ENCODE results near the gene CDK19. TPM values are rescaled to one million over a fixed set of nuclear protein-coding genes. Genes with fewer than 3 reads are reported as not detected.
"Not testable (repeated sequence)": the region's sequence is repeated elsewhere in the genome, so short reads cannot be mapped to it uniquely, and the experiment has no call there.

CDK19 gene
- polyA plus RNA-seq, 1 donor from 2014 or later = 40.7 TPM

DNA sequence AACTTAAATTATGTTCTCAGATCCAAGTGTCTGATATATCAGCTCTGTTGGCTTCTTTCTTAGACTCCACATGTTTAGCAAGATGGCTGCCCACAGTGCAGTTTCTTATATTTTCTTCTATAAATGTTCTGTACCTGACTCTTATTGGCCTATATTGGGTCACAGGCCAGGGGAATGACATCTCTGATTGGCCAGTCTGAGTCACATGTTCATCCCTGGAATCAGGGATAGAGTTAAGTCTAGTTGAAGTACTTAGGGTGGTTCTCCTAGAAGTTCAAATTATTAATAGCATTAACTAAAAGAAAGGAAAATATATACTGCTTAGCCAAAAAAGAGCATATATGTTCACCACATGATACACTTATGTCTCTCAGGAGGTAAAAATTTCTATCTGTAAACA lies 233.6 kb downstream of the CDK19 start:
- Histone ChIP-seq H3K9me3 (ENCODE audit: low read length) (no peaks in the 10 kb centered on the region), H3K4me3 (ENCODE audit: low read length) (no peak overlapping the region), H3K9me2 (ENCODE audit: insufficient read depth, low read length) (no peaks in the 10 kb centered on the region), H3K27me3 (ENCODE audit: insufficient read depth, low read depth, low read length) (no peaks in the 10 kb centered on the region), H3K27ac (ENCODE audit: low read length) (no peak overlapping the region), H3K79me2 (replicated peaks; ENCODE audit: insufficient read depth, low read length) (no peaks in the 10 kb centered on the region), H3F3A (ENCODE audit: insufficient read depth, low read length, poor library complexity, severe bottlenecking) (no peaks in the 10 kb centered on the region), H4K20me1 (ENCODE audit: insufficient read depth) (no peaks in the 10 kb centered on the region), H3K36me3 (ENCODE audit: insufficient read depth, low read length) (no peaks in the 10 kb centered on the region), H3K4me2 (ENCODE audit: low read length) (no peak overlapping the region), H2AFZ (ENCODE audit: low read depth, low read length) (no peak overlapping the region), H3K9ac (ENCODE audit: low read length) (no peak overlapping the region)
- TF ChIP-seq, protein P1, sequence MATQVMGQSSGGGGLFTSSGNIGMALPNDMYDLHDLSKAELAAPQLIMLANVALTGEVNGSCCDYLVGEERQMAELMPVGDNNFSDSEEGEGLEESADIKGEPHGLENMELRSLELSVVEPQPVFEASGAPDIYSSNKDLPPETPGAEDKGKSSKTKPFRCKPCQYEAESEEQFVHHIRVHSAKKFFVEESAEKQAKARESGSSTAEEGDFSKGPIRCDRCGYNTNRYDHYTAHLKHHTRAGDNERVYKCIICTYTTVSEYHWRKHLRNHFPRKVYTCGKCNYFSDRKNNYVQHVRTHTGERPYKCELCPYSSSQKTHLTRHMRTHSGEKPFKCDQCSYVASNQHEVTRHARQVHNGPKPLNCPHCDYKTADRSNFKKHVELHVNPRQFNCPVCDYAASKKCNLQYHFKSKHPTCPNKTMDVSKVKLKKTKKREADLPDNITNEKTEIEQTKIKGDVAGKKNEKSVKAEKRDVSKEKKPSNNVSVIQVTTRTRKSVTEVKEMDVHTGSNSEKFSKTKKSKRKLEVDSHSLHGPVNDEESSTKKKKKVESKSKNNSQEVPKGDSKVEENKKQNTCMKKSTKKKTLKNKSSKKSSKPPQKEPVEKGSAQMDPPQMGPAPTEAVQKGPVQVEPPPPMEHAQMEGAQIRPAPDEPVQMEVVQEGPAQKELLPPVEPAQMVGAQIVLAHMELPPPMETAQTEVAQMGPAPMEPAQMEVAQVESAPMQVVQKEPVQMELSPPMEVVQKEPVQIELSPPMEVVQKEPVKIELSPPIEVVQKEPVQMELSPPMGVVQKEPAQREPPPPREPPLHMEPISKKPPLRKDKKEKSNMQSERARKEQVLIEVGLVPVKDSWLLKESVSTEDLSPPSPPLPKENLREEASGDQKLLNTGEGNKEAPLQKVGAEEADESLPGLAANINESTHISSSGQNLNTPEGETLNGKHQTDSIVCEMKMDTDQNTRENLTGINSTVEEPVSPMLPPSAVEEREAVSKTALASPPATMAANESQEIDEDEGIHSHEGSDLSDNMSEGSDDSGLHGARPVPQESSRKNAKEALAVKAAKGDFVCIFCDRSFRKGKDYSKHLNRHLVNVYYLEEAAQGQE (IDR thresholded peaks at IDR 0.05; ENCODE audit: borderline replicate concordance) = no peak
- no peak for TF ChIP-seq POLR2AphosphoS5 (IDR thresholded peaks at IDR 0.05)
- no peak for TF ChIP-seq EZH2 (IDR thresholded peaks at IDR 0.05; ENCODE audit: borderline replicate concordance, insufficient read depth, low read length, poor library complexity, severe bottlenecking)
- no peak for TF ChIP-seq EP300 (conservative IDR thresholded peaks at IDR 0.05; ENCODE audit: poor library complexity, severe bottlenecking)
- TF ChIP-seq MXI1 (conservative IDR thresholded peaks at IDR 0.05; ENCODE audit: poor library complexity, severe bottlenecking) = no peak
- TF ChIP-seq TAF1 (IDR thresholded peaks at IDR 0.05; ENCODE audit: low read depth) = no peak
- TF ChIP-seq, protein P2, sequence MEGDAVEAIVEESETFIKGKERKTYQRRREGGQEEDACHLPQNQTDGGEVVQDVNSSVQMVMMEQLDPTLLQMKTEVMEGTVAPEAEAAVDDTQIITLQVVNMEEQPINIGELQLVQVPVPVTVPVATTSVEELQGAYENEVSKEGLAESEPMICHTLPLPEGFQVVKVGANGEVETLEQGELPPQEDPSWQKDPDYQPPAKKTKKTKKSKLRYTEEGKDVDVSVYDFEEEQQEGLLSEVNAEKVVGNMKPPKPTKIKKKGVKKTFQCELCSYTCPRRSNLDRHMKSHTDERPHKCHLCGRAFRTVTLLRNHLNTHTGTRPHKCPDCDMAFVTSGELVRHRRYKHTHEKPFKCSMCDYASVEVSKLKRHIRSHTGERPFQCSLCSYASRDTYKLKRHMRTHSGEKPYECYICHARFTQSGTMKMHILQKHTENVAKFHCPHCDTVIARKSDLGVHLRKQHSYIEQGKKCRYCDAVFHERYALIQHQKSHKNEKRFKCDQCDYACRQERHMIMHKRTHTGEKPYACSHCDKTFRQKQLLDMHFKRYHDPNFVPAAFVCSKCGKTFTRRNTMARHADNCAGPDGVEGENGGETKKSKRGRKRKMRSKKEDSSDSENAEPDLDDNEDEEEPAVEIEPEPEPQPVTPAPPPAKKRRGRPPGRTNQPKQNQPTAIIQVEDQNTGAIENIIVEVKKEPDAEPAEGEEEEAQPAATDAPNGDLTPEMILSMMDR (IDR thresholded peaks at IDR 0.05; ENCODE audit: poor library complexity, severe bottlenecking) = no peak
- no peak for TF ChIP-seq RAD21 (conservative IDR thresholded peaks at IDR 0.05)

DNA sequence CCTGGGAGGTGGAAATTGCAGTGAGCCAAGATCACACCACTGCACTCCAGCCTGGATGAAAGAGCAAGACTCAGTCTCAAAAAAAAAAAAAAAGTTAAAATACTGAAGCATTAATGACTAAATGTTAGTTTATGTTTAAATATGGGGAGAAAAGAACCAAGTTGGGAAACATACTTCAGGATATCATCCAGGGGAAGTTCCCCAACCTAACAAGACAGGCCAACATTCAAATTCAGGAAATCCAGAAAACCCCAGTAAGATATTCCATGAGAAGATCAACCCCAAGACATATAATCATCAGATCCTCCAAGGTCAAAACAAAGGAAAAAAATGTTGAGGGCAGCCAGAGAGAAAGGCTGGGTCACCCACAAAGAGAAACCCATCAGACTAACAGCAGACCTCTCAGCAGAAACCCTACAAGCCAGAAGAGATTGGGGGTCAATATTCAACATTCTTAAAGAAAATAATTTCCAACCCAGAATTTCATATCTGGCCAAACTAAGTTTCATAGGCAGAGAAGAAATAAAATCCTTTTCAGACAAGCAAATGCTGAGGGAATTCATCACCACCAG lies 237.6 kb downstream of the CDK19 start:
- H3K79me2 ChIP-seq (replicated peaks; ENCODE audit: insufficient read depth, low read length); H2AFZ ChIP-seq (ENCODE audit: low read depth, low read length); H3K27ac ChIP-seq (ENCODE audit: low read length); H4K20me1 ChIP-seq (ENCODE audit: insufficient read depth); H3K4me3 ChIP-seq (ENCODE audit: low read length); H3F3A ChIP-seq (ENCODE audit: insufficient read depth, low read length, poor library complexity, severe bottlenecking); H3K9me2 ChIP-seq (ENCODE audit: insufficient read depth, low read length); H3K9ac ChIP-seq (ENCODE audit: low read length); H3K9me3 ChIP-seq (ENCODE audit: low read length); H3K4me2 ChIP-seq (ENCODE audit: low read length); H3K27me3 ChIP-seq (ENCODE audit: insufficient read depth, low read depth, low read length); H3K36me3 ChIP-seq (ENCODE audit: insufficient read depth, low read length): not testable (repeated sequence)

DNA sequence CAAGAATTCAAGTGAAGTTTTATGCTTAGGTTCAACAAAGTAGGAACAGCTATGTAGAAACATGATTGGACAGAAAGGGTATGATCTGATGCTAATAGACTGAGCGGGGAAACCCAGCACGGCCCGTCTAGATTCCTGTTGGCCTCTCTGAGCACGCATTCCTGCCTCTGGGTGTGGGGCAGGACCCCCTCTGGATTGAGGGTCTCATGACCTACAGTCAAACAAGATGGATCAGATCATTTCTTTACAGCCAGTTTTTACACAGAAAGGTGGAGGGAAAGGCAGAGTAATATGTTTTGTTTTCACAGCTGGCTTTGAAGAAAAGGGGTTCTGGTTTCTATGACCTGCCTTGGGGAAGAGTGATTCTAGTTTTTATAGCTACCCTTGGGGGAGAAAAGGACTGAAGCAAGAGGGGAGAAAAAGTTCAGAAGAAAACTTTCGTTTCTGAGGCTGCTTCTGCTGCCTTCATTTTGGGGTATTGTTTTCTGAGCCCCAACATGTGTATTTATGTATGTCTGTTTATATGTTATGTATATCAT lies 239.3 kb downstream of the CDK19 start:
- Histone ChIP-seq H3K4me3 (ENCODE audit: low read length) (no peak overlapping the region), H3K27me3 (ENCODE audit: insufficient read depth, low read depth, low read length) (no peaks in the 10 kb centered on the region), H2AFZ (ENCODE audit: low read depth, low read length) (no peak overlapping the region), H3K27ac (ENCODE audit: low read length) (no peak overlapping the region), H3K36me3 (ENCODE audit: insufficient read depth, low read length) (no peaks in the 10 kb centered on the region), H3K9me2 (ENCODE audit: insufficient read depth, low read length) (no peaks in the 10 kb centered on the region), H3F3A (ENCODE audit: insufficient read depth, low read length, poor library complexity, severe bottlenecking) (no peaks in the 10 kb centered on the region), H3K4me2 (ENCODE audit: low read length) (no peak overlapping the region), H3K9ac (ENCODE audit: low read length) (no peak overlapping the region), H3K79me2 (replicated peaks; ENCODE audit: insufficient read depth, low read length) (no peaks in the 10 kb centered on the region), H4K20me1 (ENCODE audit: insufficient read depth) (no peaks in the 10 kb centered on the region), H3K9me3 (ENCODE audit: low read length) (no peaks in the 10 kb centered on the region)
- TF ChIP-seq SMC3 (conservative IDR thresholded peaks at IDR 0.05; ENCODE audit: poor library complexity) (no peak), EZH2 (IDR thresholded peaks at IDR 0.05; ENCODE audit: borderline replicate concordance, insufficient read depth, low read length, poor library complexity, severe bottlenecking) (no peak), RAD21 (conservative IDR thresholded peaks at IDR 0.05) (no peak)
- TF ChIP-seq, protein P2 (IDR thresholded peaks at IDR 0.05; ENCODE audit: poor library complexity, severe bottlenecking) = no peak
- TF ChIP-seq, protein P1 (IDR thresholded peaks at IDR 0.05; ENCODE audit: borderline replicate concordance) = no peak

Measured in neural cell (in vitro differentiated cells).